GM12801 (cell line): ENCODE results near the gene PLEKHG4B.

Experiments used
- TF ChIP-seq, protein P1 (sequence below): IDR thresholded peaks from one replicate; pipeline ENCODE4 v1.5.1; 2011; ENCODE audit warnings: control low read depth; ENCODE audit not compliant: insufficient read length; ENCODE audit errors: extremely low read depth

PLEKHG4B gene

DNA sequence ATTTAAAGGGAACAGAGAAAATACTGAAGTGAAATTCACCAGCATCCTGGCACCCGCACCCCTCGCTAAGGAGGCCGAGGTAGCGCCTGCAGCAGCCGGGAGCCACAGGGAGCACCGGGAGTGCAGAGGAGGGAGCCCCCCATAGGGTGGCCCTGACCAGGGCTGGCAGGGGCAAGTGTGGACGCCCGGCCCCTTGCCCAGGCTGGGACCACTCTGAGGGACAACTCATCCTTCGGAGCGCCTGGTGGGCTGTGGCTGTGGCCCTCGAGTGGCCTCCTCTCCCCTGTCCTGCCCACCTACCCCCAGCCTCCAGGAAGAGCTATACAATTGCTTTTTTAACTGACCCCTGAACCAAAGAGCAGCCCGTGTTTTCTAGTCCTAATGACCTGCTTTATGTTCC lies 47.0 kb downstream of the PLEKHG4B start:
- TF ChIP-seq, protein P1, sequence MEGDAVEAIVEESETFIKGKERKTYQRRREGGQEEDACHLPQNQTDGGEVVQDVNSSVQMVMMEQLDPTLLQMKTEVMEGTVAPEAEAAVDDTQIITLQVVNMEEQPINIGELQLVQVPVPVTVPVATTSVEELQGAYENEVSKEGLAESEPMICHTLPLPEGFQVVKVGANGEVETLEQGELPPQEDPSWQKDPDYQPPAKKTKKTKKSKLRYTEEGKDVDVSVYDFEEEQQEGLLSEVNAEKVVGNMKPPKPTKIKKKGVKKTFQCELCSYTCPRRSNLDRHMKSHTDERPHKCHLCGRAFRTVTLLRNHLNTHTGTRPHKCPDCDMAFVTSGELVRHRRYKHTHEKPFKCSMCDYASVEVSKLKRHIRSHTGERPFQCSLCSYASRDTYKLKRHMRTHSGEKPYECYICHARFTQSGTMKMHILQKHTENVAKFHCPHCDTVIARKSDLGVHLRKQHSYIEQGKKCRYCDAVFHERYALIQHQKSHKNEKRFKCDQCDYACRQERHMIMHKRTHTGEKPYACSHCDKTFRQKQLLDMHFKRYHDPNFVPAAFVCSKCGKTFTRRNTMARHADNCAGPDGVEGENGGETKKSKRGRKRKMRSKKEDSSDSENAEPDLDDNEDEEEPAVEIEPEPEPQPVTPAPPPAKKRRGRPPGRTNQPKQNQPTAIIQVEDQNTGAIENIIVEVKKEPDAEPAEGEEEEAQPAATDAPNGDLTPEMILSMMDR, result no peak

DNA sequence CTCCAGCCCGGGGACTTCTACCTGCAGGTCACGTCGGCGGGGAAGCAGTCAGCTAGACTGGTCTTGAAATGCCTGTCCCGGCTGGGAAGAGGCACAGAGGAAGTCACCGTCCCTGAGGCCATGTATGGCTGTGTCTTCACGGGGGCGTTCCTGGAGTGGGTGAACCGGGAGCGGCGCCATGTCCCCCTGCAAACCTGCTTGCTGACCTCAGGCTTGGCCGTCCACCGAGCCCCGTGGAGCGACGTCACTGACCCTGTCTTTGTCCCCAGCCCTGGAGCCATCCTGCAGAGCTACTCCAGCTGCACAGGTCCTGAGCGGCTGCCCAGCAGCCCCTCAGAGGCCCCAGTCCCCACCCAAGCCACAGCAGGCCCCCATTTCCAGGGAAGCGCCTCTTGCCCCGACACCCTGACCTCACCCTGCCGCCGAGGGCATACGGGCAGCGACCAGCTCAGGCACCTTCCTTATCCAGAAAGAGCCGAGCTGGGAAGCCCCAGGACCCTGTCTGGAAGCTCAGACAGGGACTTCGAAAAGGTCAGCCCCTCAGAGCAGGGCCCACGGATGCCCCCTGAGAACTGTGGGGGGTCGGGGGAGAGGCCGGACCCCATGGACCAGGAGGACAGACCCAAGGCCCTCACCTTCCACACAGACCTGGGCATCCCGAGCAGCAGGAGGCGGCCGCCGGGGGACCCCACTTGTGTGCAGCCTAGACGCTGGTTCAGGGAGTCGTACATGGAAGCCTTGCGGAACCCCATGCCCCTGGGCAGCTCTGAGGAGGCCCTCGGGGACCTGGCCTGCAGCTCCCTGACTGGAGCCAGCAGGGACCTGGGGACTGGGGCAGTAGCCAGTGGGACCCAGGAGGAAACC lies 47.8 kb downstream of the PLEKHG4B start:
- TF ChIP-seq, protein P1, result no peak

GRCh38 chr5:140443-140829 lies 48.5 kb downstream of the PLEKHG4B start:
- TF ChIP-seq, protein P1, result no peak

DNA sequence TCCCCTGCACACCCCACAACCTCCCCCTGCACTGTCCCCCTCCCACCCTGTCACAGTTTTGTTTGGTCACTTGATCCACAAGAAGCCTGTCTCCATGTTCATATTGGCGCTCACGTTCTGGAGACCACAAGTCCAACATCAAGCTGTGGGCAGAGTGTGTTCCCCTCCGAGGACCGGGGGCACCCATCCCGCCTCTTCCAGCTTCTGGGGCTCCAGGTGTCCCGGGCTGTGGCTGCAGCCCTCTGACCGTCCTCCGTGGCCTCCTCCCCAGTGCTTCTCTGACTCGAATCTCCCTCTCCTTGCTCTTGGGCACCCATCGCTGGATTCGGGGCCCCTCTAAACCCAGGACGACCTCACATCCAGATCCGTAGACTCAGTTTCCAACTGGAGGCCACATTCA lies 49.2 kb downstream of the PLEKHG4B start:
- TF ChIP-seq, protein P1, result no peak

DNA sequence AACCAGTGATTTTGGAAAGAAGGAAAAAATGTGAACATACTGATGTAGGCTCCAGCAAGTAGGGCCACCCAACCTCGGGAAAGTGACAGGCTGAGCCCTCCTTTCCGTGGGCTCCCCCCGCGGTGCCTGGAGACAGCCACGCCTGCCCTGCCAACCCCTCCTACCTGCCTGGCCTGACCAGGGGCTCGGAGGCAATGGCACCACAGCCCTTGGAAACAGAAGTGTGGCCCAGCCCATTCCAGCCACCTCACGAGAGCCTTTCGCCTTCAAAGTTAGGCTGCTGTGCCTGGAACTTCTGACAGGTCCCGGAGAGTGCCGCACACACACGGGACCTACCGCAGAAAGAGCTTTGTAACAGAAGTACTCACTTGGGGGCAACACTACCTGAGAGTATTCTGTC lies 49.8 kb downstream of the PLEKHG4B start:
- TF ChIP-seq, protein P1, result no peak

GRCh38 chr5:142246-142810 lies 50.4 kb downstream of the PLEKHG4B start:
- TF ChIP-seq, protein P1, result no peak

DNA sequence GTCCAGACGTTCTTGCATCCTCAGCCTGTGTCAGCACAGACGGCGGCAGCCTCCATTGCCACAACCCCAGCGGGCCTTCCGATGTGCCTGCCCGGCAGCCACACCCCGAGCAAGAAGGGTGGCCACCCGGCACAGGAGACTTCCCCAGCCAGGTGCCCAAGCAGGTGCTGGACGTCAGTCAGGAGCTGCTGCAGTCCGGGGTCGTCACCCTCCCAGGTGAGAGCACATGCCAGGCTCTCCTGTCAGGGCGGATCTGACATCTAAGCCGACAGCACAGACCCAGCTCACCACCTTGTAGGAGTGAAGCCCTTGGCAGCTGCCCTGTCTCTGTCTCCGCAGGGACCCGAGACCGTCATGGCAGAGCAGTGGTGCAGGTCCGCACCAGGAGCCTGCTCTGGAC lies 51.1 kb downstream of the PLEKHG4B start:
- TF ChIP-seq, protein P1, result no peak
